GM12872 (cell line): Measurements from ENCODE around the gene SMYD5.

ENCODE experiments used
- TF ChIP-seq, protein P1 (sequence below): IDR thresholded peaks from 3 replicates; pipeline ENCODE4 v1.5.1; 2011; ENCODE audit warnings: low read depth, mild to moderate bottlenecking, low read length, moderate library complexity; ENCODE audit not compliant: insufficient read depth

SMYD5 gene

DNA sequence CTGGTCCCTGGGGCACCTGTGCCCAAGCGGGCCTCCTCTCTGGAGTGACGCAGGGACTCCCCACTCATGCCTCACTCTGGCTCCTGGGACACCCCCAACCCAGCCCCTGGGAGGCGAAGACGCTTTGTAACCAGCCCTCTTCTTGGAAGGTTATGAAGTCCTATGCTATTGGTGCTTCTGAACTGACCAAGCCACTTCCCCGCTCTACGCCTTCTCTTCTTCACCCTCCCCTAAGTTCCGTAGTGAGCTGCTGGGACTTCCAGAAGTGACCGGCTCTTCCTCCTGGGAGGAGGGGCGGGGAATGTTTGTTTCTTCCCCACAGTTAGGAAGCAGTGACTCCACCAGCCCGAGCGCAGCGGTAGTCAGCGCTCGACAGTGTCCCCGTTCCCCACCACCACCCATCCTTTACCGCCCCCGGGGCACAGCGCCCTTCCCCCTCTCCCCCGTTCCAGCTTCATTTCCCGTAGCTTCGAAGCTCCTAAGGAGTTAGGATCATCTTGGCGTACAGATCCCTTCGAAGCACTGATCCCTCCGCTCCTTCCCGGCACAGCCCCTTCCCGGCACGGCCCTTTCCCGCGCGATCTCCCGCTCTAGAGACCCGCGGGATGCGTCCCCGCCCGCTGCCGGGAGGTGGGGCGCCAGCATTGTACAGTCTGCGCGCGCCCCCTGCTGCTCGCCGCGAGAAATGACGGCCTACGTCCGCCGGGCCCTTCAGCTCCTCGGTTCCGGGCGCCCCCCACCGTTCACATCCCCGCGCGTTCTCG is 37.0 kb upstream of the SMYD5 start:
- TF ChIP-seq, protein P1, sequence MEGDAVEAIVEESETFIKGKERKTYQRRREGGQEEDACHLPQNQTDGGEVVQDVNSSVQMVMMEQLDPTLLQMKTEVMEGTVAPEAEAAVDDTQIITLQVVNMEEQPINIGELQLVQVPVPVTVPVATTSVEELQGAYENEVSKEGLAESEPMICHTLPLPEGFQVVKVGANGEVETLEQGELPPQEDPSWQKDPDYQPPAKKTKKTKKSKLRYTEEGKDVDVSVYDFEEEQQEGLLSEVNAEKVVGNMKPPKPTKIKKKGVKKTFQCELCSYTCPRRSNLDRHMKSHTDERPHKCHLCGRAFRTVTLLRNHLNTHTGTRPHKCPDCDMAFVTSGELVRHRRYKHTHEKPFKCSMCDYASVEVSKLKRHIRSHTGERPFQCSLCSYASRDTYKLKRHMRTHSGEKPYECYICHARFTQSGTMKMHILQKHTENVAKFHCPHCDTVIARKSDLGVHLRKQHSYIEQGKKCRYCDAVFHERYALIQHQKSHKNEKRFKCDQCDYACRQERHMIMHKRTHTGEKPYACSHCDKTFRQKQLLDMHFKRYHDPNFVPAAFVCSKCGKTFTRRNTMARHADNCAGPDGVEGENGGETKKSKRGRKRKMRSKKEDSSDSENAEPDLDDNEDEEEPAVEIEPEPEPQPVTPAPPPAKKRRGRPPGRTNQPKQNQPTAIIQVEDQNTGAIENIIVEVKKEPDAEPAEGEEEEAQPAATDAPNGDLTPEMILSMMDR: peak; percentile 85

GRCh38 chr2:73177645-73178255 is 36.3 kb upstream of the SMYD5 start:
- TF ChIP-seq, protein P1: no peak

- TF ChIP-seq, protein P1: no peak
These were observed 28.1 kb upstream of the SMYD5 start for GRCh38 chr2:73185965-73186364.

- TF ChIP-seq, protein P1: no peak
These were observed 26.5 kb upstream of the SMYD5 start for GRCh38 chr2:73187549-73187948.

DNA sequence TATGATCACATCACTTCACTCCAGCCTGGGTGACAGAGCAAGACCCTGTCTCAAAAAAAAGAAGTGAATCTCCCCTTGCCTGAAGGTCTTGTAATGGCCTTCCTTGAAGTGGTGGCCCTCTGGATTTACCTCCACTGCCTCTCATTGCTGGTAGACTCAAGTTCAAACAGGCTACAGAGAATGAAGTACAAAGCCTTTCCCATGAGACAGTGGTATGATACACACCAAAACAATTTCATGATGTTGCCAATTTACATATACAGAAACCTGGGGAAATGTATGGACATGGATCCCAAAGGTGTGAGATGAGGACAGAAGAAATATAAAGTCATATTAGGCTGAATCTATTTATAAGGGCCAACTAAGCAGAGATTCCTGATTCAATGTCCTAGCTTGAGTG is 16.5 kb upstream of the SMYD5 start:
- TF ChIP-seq, protein P1: no peak

DNA sequence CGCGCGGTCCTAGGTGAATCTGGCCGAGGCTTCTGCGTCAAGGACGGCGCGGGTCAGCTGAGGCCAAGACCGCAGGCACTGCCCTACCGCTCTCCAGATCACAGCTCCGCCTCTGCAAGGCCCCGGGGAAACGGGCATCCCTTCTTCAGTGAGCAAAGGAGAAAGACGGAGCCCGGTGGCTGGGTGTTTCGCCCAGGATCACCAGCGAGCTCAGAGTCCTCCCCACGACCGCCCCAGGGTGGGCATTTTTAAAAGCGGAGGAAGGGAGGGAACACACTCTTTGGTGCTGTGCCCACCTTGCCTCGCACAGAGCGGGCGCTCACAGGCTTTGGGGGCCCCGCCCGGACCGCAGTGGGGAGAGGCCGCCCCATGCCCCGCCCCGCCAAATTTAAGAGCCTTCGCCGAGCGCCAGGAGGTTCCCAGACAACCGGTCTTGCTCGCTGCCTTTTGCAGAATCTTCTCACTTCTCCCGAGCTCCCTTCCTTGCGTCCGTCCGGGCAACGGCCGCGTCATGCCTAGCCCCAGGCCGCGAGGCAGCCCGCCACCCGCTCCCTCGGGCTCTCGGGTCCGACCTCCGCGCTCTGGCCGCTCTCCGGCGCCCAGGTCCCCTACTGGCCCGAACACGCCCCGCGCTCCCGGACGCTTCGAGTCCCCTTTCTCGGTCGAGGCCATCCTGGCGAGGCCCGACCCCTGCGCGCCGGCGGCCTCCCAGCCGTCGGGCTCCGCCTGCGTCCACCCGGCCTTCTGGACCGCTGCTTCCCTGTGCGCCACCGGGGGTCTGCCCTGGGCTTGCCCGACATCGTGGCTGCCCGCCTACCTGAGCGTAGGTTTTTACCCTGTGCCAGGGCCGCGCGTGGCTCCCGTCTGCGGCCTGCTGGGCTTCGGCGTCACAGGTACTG is 11.6 kb upstream of the SMYD5 start, which contains the start of gene NOTO:
TSS of gene NOTO (plus strand) at position 419 of the 899 bp plus-strand sequence. CDS start at position 512, 93 bp downstream.
- TF ChIP-seq, protein P1: no peak
